SU-DHL-6 (cell line): ENCODE measurements around the gene NDST4.

ENCODE experiments used
- H2AFZ ChIP-seq: fragments of 200-600 bp; sonication (generic); 2 replicates; pipeline ENCODE4 v1.6.1; 2014; ENCODE audit warnings: low read depth, mild to moderate bottlenecking, moderate library complexity, mixed read lengths, antibody characterized with exemption, low read length; ENCODE audit not compliant: severe bottlenecking
- H3F3A ChIP-seq: fragments of 200-600 bp; shearing (Covaris generic); 2 replicates; pipeline ENCODE4 v1.6.0; 2016; ENCODE audit warnings: antibody characterized with exemption, mild to moderate bottlenecking; ENCODE audit not compliant: insufficient read depth
- H3K27ac ChIP-seq: fragments of 200-600 bp; sonication (generic); 2 replicates; pipeline ENCODE4 v1.5.1; 2016; ENCODE audit warnings: low read depth, mild to moderate bottlenecking, low read length, moderate library complexity, mixed read lengths
- H3K27me3 ChIP-seq: fragments of 200-600 bp; sonication (generic), shearing (Covaris generic); 2 replicates; pipeline ENCODE4 v1.6.0; 2014; ENCODE audit warnings: mild to moderate bottlenecking, low read length
- H3K36me3 ChIP-seq: fragments of 200-600 bp; sonication (generic); 2 replicates; pipeline ENCODE4 v1.6.1; 2014; ENCODE audit warnings: mild to moderate bottlenecking, low read length, mixed read lengths
- H3K4me2 ChIP-seq: fragments of 300-600, 200-600 bp; shearing (Covaris generic), sonication (generic); 2 replicates; pipeline ENCODE4 v1.6.0; 2014; ENCODE audit warnings: low read length, low read depth, mild to moderate bottlenecking; ENCODE audit not compliant: poor library complexity, severe bottlenecking
- H3K4me3 ChIP-seq: fragments of 200-600 bp; sonication (generic); 2 replicates; pipeline ENCODE4 v1.5.1; 2014; ENCODE audit warnings: antibody characterized with exemption, low read length, mild to moderate bottlenecking, mixed read lengths; ENCODE audit not compliant: insufficient read depth, poor library complexity, severe bottlenecking
- H3K79me2 ChIP-seq: fragments of 200-600 bp; sonication (generic); 2 replicates; pipeline ENCODE4 v1.6.1; 2014; ENCODE audit warnings: mild to moderate bottlenecking, low read length, moderate library complexity; ENCODE audit not compliant: insufficient read depth
- H3K9ac ChIP-seq: fragments of 200-600 bp; sonication (generic); 2 replicates; pipeline ENCODE4 v1.7.0; 2014; ENCODE audit warnings: mild to moderate bottlenecking, low read length
- H3K9me2 ChIP-seq: fragments of 200-600 bp; sonication (generic); replicated peaks from 2 replicates; pipeline ENCODE4 v1.6.1; 2014; ENCODE audit warnings: low read length; ENCODE audit not compliant: insufficient read depth
- H3K9me3 ChIP-seq: fragments of 200-600 bp; sonication (generic); 2 replicates; pipeline ENCODE4 v1.6.1; 2014; ENCODE audit warnings: low read length, mixed read lengths; ENCODE audit not compliant: insufficient read depth
- H4K20me1 ChIP-seq: fragments of 200-600 bp; sonication (generic); 2 replicates; pipeline ENCODE4 v1.6.1; 2014; ENCODE audit warnings: low read depth, mild to moderate bottlenecking, antibody characterized with exemption, low read length, moderate library complexity, mixed read lengths
- EZH2phosphoT487 ChIP-seq: fragments of 200-600 bp; sonication (generic), shearing (Covaris generic); conservative IDR thresholded peaks from 2 replicates; pipeline ENCODE4 v1.6.1; 2018; ENCODE audit warnings: mild to moderate bottlenecking, antibody characterized with exemption, low read length, moderate library complexity, mixed read lengths
- TF ChIP-seq, protein P1 (sequence below): fragments of 200-600 bp; sonication (generic); IDR thresholded peaks from one replicate; pipeline ENCODE4 v1.5.1; 2017; ENCODE audit warnings: antibody characterized with exemption, mild to moderate bottlenecking, low read length, moderate library complexity; ENCODE audit not compliant: insufficient read depth, poor library complexity, severe bottlenecking

The NDST4 gene

GRCh38 chr4:115145393-115146160 is 32.2 kb upstream of the NDST4 start:
- Histone ChIP-seq H3K9me2 (no peaks in the 10 kb centered on the region), H3K27ac (no peak overlapping the region), H3K27me3 (no peaks in the 10 kb centered on the region), H3F3A (no peaks in the 10 kb centered on the region), H4K20me1 (no peaks in the 10 kb centered on the region), H3K4me3 (no peak overlapping the region), H2AFZ (peak overlapping the region; percentile 54), H3K36me3 (no peaks in the 10 kb centered on the region), H3K4me2 (no peak overlapping the region), H3K9me3 (no peaks in the 10 kb centered on the region), H3K79me2 (no peaks in the 10 kb centered on the region), H3K9ac (no peak overlapping the region)
- TF ChIP-seq, protein P1, sequence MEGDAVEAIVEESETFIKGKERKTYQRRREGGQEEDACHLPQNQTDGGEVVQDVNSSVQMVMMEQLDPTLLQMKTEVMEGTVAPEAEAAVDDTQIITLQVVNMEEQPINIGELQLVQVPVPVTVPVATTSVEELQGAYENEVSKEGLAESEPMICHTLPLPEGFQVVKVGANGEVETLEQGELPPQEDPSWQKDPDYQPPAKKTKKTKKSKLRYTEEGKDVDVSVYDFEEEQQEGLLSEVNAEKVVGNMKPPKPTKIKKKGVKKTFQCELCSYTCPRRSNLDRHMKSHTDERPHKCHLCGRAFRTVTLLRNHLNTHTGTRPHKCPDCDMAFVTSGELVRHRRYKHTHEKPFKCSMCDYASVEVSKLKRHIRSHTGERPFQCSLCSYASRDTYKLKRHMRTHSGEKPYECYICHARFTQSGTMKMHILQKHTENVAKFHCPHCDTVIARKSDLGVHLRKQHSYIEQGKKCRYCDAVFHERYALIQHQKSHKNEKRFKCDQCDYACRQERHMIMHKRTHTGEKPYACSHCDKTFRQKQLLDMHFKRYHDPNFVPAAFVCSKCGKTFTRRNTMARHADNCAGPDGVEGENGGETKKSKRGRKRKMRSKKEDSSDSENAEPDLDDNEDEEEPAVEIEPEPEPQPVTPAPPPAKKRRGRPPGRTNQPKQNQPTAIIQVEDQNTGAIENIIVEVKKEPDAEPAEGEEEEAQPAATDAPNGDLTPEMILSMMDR = no peak
- TF ChIP-seq EZH2phosphoT487 = no peak

GRCh38 chr4:115128037-115128436 is 14.6 kb upstream of the NDST4 start:
- no peak overlapping the region for H3K4me3 ChIP-seq
- no peaks in the 10 kb centered on the region for H3K9me2 ChIP-seq
- H3K9me3 ChIP-seq = no peaks in the 10 kb centered on the region
- no peaks in the 10 kb centered on the region for H3K27me3 ChIP-seq
- TF ChIP-seq, protein P1 = no peak
- no peak for TF ChIP-seq EZH2phosphoT487
- no peaks in the 10 kb centered on the region for H3K79me2 ChIP-seq
- H4K20me1 ChIP-seq = no peaks in the 10 kb centered on the region
- H3K36me3 ChIP-seq = no peaks in the 10 kb centered on the region
- no peak overlapping the region for H3K27ac ChIP-seq
- no peak overlapping the region for H3K9ac ChIP-seq
- H3K4me2 ChIP-seq = no peak overlapping the region
- no peak overlapping the region for H2AFZ ChIP-seq
- H3F3A ChIP-seq = no peaks in the 10 kb centered on the region

- H3K9me2 ChIP-seq = no peaks in the 10 kb centered on the region
- no peak overlapping the region for H2AFZ ChIP-seq
- no peaks in the 10 kb centered on the region for H3F3A ChIP-seq
- TF ChIP-seq EZH2phosphoT487 = no peak
- TF ChIP-seq, protein P1 = no peak
- H3K4me2 ChIP-seq = no peak overlapping the region
- H3K79me2 ChIP-seq = no peaks in the 10 kb centered on the region
- no peak overlapping the region for H3K9ac ChIP-seq
- H3K36me3 ChIP-seq = no peaks in the 10 kb centered on the region
- no peak overlapping the region for H3K27ac ChIP-seq
- no peaks in the 10 kb centered on the region for H3K27me3 ChIP-seq
- H3K9me3 ChIP-seq = no peaks in the 10 kb centered on the region
- no peak overlapping the region for H3K4me3 ChIP-seq
- no peaks in the 10 kb centered on the region for H4K20me1 ChIP-seq
Measured at GRCh38 chr4:115126491-115126890, 13.1 kb upstream of the NDST4 start.
